ENCODE results near the gene SAMM50. TPM values are rescaled to one million over a fixed set of nuclear protein-coding genes. Genes with fewer than 3 reads are reported as not detected.
A peak's percentile ranks its signal among the peaks of the same experiment; 100 is the strongest.

The SAMM50 gene
- total and polyA plus RNA-seq, 7 donors: 59.3 to 105 (median 80.0) TPM

DNA sequence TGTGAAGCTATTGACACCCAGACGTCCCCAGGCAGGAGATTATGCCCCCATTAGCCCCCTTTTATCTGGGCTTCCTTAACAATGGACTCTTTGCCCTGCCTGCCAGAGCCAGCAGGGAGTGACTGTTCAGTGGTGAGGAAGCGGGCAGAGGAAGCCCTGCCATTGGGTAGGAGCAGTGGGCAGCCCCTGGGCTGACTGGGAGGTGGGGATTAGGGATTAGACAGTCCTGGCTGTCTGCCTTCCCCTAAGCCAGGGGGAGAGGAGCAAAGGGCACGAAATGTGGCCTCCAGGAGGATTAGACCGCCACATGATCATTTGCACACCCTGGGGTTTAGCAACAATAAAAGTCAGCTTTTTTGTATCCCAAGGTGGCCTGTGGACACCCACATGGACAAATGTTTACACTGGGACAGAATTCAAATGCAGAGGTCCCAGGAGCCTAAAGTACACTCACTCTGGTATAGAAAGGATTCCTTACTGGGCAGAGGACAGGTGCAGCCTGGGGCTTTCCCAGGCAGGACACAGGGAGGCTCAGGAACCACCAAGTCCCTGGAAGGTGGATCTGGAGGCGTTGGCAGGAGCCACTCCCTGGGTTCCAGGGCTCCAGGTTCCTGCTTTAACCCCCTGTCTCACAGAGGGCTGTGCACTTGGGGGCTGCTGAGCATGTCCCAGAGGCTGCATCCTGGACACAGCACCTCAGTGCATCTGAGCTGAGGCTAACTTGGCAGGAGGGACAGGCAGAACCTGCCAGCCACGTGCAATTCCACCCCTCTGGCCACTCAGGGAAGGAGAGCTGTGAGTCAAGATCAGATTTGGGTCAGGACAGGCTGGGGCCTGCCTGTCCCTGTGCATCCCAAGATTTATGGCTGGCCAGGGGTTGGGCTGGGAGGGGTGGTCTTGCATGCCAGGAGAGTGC lies 29.6 kb upstream of the SAMM50 start:
- Histone ChIP-seq H3K9me3 (no peaks in the 10 kb centered on the region), H3K27me3 (ENCODE audit: insufficient read depth in 3 of 3, low read length in 2 of 3) (peaks cover 0 to 13% (median 0%) of the 10 kb centered on the region in 3 donors), H3K4me3 (peak overlapping the region; percentile 71), H3K36me3 (ENCODE audit: insufficient read depth in 1 of 2, low read depth in 1 of 2) (peaks cover 0 to 10% of the 10 kb centered on the region in 2 donors), H3K4me1 (peaks cover 4% of the 10 kb centered on the region), H3K27ac (peak overlapping the region; percentile 85)
- ATAC-seq (peak; percentile 13 to 74 (median 69)), DNase-seq (peak in 1 of 2 donors; percentile 65)
- WGBS, 3 donors: 58 to 72% (median 60%) methylated on average over 6 of the region's 6 CpGs
- TF ChIP-seq, protein P1, sequence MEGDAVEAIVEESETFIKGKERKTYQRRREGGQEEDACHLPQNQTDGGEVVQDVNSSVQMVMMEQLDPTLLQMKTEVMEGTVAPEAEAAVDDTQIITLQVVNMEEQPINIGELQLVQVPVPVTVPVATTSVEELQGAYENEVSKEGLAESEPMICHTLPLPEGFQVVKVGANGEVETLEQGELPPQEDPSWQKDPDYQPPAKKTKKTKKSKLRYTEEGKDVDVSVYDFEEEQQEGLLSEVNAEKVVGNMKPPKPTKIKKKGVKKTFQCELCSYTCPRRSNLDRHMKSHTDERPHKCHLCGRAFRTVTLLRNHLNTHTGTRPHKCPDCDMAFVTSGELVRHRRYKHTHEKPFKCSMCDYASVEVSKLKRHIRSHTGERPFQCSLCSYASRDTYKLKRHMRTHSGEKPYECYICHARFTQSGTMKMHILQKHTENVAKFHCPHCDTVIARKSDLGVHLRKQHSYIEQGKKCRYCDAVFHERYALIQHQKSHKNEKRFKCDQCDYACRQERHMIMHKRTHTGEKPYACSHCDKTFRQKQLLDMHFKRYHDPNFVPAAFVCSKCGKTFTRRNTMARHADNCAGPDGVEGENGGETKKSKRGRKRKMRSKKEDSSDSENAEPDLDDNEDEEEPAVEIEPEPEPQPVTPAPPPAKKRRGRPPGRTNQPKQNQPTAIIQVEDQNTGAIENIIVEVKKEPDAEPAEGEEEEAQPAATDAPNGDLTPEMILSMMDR (IDR thresholded peaks at IDR 0.05): no peak
- intact Hi-C loops (cut with DNase I): no loop called here

DNA sequence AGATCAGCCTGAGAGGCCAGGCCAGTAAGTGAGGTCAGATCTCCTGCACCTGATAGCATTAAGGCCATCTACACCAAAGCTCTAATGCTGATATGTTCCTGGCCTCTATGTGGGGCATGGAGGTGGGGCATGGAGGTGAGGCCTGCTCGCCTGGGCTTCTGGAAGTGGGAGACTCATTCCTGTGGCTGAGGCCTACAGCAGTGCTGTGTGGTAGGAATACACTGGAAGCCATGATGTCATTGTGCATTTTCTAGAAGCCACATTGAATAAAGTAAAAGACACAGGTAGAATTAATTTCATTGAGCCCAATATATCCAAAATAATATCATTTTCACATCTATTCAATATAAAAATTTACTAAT lies 28.9 kb upstream of the SAMM50 start:
- no peaks in the 10 kb centered on the region for H3K9me3 ChIP-seq
- peaks cover 0 to 13% (median 0%) of the 10 kb centered on the region in 3 donors for H3K27me3 ChIP-seq (ENCODE audit: insufficient read depth in 3 of 3, low read length in 2 of 3)
- no peak for ATAC-seq
- TF ChIP-seq, protein P1 (IDR thresholded peaks at IDR 0.05): no peak
- H3K4me3 ChIP-seq: no peak overlapping the region
- H3K27ac ChIP-seq: peak overlapping the region; percentile 85
- intact Hi-C loops (cut with DNase I): no loop called here
- 50 to 84% (median 59%) methylated on average over 1 of the region's 1 CpG for WGBS, 3 donors
- peaks cover 4% of the 10 kb centered on the region for H3K4me1 ChIP-seq
- peaks cover 0 to 10% of the 10 kb centered on the region in 2 donors for H3K36me3 ChIP-seq (ENCODE audit: insufficient read depth in 1 of 2, low read depth in 1 of 2)
- no peak for DNase-seq

DNA sequence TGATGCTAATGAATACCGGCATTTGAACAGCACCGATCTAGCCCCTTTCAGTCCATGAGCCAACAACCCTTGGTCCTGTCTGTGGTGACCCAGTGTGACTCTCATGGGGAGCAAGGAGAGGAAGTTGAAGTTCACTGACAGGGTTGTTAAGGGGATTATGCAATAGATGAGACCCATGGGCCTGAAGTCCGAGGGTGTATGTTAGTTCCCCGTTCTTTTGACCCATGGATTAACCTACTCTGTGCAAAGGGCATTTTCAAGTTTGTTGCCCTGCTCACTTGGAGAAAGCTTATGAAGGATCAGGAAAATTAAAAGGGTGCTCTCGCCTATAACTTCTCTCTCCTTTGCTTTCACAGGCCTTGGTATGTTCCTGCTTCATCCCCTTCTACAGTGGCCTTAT lies 26.8 kb upstream of the SAMM50 start:
- no peak for DNase-seq
- TF ChIP-seq, protein P1 (IDR thresholded peaks at IDR 0.05): no peak
- H3K4me3 ChIP-seq: no peak overlapping the region
- H3K4me1 ChIP-seq: no peaks in the 10 kb centered on the region
- H3K27ac ChIP-seq: no peak overlapping the region
- H3K27me3 ChIP-seq (ENCODE audit: insufficient read depth in 3 of 3, low read length in 2 of 3): peaks cover 0 to 13% (median 0%) of the 10 kb centered on the region in 3 donors
- WGBS, 3 donors: 76 to 84% (median 82%) methylated on average over 5 of the region's 5 CpGs
- peaks cover 0 to 17% of the 10 kb centered on the region in 2 donors for H3K36me3 ChIP-seq (ENCODE audit: insufficient read depth in 1 of 2, low read depth in 1 of 2)
- intact Hi-C loops (cut with DNase I): no loop called here
- H3K9me3 ChIP-seq: no peaks in the 10 kb centered on the region
- ATAC-seq: no peak

DNA sequence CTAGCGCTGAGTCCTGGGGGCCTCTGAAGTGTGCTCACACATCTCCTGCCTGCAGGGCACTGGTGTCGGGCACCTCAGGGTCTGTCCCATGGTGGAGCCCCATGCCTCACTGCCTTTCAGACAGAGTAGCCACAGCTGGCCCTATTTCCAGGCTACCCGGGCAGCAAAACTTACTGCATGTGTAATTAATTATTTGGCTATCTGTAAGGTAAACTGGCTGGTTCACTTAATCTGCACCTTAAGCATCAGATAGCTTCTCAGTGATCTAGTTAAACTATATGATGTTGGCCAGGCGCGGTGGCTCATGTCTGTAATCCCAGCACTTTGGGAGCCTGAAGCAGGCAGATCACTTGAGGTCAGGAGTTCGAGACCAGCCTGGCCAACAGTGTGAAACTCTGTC lies 26.3 kb upstream of the SAMM50 start:
- Histone ChIP-seq H3K27ac (no peak overlapping the region), H3K4me3 (no peak overlapping the region), H3K9me3 (no peaks in the 10 kb centered on the region), H3K4me1 (no peaks in the 10 kb centered on the region), H3K36me3 (ENCODE audit: insufficient read depth in 1 of 2, low read depth in 1 of 2) (peaks cover 0 to 21% of the 10 kb centered on the region in 2 donors), H3K27me3 (ENCODE audit: insufficient read depth in 3 of 3, low read length in 2 of 3) (peaks cover 0 to 9% (median 0%) of the 10 kb centered on the region in 3 donors)
- TF ChIP-seq, protein P1 (IDR thresholded peaks at IDR 0.05): no peak
- WGBS, 3 donors: 80 to 93% (median 92%) methylated on average over 6 of the region's 6 CpGs
- DNase-seq (no peak), ATAC-seq (no peak)
- intact Hi-C loops (cut with DNase I): no loop called here
